ENCODE measurements around the gene PACRG.
A peak's percentile ranks its signal among the peaks of the same experiment; 100 is the strongest.
"Not testable (repeated sequence)": the region's sequence is repeated elsewhere in the genome, so short reads cannot be mapped to it uniquely, and the experiment has no call there.

The PACRG gene

DNA sequence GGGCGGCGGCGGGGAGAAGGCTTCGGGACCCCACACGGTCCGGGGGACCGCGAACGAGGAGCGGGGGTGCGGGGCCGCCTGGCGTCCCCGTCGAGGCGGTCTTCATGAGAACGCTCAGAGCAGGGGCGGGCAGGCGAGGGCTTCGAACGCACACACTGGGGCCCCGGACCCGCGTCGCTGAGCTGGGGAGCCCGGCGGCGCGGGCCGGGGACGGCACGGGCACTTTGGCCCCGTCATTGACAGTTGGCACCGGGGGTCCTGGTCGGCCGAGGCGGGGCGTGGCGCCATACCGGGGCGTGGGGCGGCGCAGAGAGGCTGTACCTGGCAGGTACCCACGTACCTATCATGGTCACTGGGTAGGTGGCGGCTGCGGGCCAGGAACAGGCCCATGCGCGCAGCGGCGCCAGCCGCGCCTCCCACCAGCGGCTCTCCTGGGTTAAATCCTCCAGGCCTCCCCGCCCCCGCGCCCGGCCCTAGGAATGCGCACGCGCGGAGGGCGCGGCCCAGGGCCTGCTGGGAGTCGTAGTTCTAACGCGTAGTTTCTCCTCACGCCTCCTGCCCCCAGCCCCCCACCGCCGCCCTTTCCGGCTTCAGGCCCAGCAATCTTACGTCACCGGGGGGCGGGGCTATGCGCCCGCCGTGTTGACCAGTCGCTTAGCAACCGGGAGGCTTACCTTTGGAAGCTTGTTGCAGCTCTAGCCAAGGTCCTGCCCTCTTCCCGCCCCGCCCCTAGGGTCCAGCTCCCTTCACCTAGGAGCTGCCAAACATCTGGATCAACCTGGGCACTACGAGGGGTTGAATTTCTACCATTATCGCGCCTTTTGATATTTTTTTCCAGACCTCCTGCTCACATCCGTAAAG, at the start of gene PACRG, which contains the start of gene PRKN:
Gene PACRG (plus strand): TSS at position 653 of the 861 bp plus-strand sequence.
Gene PRKN (minus strand): TSS at position 445 of the 861 bp plus-strand sequence.
- peak; percentile 98 to 99 for DNase-seq

DNA sequence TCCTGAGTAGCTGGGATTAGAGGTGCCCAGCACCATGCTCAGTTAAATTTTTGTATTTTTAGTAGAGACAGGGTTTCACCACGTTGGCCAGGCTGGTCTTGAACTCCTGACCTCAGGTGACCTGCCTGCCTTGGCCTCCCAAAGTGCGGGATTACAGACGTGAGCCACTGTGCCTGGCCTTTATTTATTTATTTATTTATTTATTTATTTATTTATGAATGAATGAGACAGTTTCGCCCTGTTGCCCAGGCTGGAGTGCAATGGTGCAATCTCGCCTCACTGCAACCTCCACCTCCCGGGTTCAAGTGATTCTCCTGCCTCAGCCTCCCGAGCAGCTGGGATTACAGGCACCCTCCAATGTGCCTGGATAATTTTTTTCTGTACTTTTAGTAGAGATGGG, 48.9 kb upstream of the PACRG start:
- not testable (repeated sequence) for DNase-seq

DNA sequence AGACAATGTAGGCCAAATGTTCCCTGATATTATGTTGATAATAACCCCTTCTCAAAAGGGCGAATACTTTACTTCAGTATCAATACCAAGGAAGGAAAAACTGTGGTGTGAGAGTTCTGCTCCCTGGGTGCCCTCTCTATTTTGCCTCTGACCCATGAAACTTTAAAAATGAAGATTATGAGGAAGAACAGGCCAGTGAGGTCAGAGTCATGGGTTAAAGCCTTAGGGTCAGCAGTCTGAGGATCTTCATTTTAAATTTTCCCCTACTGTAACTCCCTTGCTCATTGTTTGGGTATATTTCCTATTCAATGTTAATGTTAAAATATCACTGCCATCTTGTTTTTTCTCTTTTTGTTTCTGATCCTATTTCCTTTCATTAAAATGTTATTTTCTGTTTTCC, 48.1 kb upstream of the PACRG start:
- DNase-seq = no peak

DNA sequence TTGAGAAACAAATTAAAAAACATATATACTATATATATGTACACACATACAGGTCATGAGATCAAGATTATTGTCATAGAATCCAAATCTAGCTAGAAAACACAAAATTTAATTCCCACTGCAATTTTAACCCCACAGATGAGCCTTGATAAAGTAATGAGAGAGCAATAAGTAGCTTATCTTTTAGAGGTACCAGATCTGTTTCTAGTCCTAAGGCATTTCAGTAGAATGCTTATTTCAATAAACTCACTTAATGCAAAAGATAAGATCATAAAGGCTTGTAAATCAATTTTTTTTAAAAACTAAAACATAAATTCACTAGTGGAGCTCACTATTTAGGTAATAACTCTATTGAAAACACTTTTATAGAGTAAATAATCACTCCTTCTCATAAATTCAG, 47.4 kb upstream of the PACRG start:
- no peak for DNase-seq

DNA sequence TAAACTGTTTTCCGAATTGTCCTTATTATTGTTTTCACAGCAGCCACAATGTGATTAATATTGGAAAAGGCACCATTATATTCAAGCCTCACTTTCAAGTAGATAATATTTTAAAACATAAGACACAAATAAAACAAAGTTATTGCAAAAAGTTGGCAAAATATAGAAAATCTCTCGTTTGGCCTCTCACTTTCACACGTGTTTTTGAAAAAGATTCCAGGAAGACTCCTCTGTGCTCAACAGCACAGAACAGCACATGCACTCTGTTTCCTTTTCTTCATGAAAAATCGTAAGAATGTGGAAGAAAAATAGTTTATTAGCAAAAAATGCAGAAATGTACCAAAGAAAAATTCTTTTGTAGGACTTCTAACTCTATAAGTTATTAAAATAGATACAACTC, 46.9 kb upstream of the PACRG start:
- DNase-seq = no peak

DNA sequence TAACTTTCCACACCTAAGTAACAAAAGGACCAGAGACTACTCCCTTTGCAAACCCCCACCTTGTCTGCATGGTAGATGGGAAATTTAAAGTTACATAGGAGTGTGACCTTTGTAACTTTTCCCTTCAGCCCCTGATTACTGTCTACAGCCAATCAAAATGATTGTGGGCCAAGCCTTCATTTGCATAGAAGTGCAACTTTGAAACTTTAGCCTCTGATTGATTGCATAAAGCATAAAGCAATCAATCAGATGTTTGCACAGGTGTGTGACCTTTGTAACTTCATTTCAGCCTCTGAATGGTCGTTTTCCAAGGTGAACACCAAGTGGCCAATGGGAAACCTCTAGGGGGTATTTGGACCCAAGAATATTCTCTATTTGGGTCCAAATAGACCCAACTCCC, 46.3 kb upstream of the PACRG start:
- DNase-seq = no peak

DNA sequence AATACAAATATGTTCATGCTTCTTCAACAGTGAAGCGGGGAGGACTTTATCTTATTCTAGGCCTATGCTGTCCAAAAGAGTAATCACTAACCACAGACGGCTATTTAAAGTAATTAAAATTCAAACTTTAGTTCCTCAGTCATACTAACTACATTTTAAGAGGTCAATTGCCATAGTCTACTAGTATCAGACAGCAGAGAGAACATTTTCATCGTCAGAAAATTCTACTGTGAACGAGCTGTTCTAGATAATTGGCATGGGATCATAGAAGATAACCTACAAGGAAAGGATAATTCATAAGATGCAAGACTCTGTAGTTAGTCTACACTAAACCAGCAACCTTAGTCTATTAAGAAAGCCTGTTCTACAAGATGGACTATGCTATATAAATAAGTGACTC, 44.6 kb upstream of the PACRG start:
- DNase-seq = no peak

DNA sequence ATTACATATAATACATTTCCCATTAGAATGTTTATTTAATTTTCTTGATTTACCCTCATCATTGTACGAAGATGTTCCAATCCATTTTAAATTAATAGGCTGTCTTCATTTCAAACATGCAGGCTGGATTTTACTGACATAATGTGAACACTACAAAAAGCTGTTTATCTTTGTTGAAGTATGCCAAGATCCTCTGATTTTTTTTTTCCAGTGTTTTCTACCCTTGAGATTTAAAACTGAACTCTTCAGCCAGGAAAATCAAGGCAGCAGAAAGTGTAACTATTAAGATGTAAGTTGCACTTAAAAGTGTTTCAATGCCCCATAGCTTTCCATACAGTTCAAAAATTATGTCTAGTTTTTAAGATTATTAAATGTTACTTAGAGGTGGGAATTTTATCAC, 43.7 kb upstream of the PACRG start:
- DNase-seq = no peak

DNA sequence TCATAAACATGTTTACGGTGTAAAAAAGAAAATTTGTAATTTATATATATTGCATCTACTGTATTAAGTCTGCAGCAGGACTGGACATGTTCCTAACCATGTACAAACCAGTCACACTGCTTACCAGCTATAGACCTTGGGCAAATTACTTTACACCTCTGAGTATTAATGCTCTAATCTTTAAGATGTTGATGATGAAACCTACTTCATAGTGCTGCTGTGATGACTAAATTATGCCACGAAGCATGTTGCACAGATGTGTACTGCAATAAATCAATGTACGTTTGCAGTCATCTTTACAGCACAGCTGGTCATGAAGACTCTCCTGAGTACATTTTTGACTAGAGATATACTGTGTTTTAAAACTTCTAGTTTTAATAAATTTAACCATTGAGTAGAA, 42.8 kb upstream of the PACRG start:
- no peak for DNase-seq

DNA sequence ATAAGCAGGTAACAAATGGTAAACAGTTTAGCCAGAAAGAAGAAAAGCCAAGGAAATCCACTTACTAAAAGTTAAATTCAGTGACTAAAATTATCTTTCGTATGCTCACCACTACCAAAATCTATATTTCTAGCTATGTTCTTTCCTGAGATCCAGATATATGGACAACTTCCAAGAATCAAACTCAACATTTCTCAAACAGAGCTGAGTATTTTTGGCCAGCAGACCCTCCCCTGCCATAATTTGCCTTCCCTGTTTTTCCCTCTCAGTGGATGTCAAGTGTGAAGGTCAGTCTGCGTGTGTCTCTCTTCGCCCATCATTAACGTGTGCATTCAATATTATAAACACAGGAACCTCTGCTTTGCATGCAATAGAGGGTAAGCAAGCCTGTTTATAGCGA, 42.2 kb upstream of the PACRG start:
- no peak for DNase-seq

DNA sequence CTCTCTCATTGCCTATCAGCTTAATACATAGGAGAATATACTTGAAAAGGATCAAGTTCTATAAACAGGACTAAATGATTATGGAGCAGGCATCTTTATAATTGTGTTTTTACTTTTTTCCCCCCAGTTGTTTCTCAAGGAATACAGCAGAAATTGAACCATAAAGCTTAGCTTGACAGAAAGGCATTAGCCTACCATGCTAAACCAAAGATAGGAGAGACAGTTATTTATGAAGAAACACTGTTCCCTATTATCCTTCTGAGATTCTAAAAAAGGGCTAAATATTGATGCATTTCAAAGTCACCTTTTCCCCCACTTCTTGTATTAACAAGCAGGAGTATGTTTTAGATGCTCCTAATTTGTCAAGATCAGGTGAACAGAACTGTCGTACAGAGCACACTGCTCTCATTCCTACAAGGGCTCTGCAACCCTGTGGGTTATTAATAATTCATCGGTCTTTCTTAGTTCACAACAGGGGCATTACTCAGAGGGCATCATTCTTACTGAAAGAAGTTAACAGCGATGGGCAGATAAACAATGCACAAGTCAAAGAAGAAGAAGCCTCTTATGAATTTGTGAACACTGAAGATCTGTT, 38.9 kb upstream of the PACRG start:
- DNase-seq = no peak

DNA sequence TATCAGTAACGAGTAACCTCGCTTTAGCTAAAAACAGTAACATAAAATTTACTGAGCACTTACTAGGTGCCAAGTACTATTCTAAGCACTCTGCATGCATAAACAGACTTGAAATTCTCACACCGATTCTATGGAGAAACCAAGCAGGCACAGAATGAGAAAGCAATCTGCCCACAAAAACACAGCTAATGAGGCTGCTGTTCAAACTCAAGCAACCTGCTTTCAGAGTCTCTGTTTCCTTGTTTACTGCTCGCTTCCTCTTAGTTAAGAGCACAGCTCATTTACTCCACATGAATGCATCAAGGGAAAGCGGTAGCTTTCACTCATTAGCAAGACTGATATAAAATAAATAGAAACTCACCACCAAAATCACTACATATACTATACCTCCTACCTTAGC, 37.6 kb upstream of the PACRG start:
- DNase-seq = no peak

DNA sequence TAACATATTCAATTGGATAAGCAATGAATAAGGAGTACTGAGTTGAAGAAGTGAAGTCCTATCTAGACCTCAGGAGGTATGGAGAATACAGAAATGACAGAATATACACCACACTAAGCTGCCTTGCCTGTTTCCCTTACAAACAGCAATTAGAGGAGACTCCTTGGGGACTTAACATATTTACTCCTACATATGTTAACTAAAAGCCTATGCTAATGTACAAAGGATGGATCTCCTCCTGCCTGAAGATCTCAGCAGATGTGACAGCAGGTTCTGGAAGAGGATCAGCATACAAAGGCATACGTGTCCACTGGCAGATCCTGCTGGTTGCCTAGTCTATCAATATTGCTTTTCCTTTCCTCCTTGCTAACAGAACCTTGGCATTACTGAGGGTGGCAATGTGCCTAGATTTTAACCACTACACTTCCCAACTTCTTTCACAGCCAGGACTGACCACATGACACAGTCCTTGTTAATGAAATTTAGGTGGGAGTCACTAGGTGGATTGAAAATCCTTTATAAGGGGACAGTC, 29.8 kb upstream of the PACRG start:
- DNase-seq = no peak

DNA sequence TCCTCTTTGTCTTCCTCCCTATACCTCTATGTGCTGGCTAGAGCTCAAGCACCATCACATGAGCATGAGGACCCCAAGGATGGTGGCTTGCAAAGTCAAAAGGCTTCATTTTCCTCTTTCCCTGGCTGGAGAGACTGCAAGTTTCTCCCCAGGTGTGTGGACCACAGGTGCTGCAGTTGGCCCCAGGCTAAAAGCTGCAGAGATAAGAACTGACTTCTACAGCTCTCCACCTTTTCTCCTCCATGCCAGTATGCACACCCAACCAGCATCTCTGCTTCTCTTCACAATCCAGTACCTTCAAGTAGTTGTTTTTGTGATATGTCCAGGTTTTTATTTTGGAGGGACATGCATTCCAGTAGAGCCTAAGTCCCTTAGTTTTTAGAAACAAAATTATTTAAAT, 29.3 kb upstream of the PACRG start:
- DNase-seq = no peak

DNA sequence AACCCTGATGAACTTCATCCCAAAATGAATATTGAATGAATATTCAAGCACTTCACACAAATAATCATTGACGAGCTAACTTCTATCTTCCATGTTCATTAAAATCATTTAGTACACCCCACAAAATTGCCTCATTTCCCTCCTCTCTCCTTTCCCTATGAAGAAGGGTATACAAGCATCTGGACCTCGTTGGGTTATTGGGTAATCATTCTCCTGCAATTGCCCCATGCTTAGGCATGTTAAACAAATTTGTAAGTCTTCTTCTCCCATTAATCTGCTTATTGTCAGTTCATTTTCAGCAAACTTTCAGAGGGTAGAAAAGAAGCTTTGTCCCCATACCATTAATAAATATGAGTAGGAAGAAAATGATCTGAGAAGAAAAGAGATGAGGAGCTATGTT, 27.8 kb upstream of the PACRG start:
- DNase-seq = no peak

DNA sequence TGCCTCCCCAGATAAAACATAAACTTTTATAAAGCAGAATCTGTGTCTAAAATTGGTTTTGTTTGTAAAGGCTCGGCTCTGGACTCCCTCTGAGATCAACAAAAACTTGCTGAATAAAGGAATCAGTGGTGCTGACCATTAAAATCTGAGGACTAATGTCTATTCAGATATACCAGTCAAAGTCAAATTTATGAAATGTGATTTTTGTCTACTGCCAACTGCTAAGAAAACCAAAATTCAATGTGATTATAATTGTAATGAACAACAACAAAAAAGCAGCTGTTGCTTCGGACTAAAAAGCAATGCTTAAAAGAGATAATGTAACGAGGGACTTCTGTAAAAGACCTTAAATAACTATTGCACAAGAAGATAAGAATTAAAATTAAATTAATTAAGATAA, 26.8 kb upstream of the PACRG start:
- DNase-seq = no peak

DNA sequence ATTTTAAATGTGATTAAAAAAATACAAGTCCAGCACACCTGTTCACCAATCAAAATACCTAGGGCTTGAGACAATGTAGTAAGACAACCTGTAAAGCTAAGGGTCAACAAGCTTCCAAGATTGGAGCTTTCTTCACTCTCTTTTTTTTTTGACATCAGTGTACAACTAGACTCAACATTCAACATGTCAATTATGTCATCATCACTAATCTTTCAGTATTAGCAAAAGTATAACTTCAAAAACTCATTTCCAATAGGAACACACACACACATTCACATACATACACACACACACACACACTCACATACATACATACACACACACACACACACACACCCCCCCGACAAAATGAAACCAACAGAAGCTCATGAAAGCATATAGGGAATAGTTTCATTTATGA, 26.2 kb upstream of the PACRG start:
- DNase-seq = no peak

DNA sequence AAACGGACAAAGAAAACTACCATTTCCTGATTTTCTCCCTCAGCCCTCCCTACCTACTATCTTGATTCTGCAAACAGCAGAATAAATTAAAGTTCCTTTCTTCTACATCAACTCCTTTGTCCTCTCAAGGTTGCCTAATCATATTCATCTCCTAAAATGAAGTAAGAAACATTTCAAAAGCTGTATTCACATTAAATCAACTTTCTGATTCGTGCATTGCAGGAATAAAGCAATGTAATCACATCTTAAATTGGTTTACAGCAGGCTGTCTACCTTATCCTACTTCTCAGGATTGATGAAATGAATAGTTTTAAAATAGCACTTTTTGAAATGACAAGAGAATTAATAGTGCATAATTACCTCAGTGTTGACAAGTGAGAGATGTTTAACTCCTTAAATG, 25.3 kb upstream of the PACRG start:
- no peak for DNase-seq

DNA sequence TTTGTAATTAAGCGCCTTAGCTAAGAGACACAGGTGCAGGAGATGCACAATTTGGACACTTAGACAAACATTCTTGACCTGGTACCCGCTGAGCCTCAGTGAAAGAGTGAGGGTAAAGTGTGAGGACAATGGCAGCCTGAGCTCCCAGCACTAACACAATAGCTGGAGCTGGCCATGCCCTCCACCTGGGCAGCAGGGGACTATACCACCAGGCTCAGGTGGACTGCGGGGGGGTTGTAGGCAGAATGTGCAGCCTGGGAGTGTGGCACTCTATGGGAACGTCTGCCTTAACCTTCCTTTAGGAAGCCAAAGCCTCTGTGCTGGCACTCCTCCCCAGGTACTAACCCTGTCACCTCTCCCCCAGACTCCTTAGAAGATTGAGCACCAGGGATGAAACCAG, 23.8 kb upstream of the PACRG start:
- no peak for DNase-seq

DNA sequence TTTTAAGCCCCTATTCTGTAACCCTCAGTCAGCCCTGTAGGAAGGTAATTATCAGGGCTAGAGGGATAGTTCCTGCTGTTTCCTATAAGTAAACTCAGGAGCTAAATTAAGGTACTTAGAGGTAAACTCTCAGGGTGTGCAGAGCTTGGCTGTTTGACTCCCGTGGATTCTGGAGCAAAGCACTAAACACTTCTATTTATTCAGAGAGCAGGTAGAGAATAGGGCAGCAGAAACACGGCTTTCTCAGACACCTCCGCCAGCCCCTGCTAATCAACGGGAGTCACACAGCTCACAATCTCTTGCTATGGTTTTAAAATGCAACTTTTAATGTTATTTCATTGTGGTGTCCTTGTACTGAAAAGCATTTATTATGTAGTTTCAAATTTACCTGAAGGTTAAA, 22.0 kb upstream of the PACRG start:
- no peak for DNase-seq

DNA sequence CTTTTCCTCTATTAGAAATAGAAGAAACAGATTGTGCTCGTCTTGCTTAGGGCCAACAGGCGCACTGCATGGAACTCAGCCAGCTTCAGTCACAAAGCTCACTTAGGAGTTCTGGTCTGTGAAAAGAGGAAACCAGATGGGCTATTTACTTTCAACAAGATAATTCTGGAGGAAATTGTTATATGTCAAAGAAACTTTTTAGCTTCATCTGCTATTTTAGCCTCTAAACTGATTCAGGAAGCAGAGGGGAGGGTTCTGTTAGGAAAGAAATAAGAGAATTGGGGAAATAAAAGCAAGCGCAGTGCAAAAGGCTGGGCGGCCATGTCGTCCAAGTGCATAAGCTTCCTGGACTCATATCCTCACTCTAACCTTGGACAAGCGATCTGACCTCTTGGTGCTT, 21.5 kb upstream of the PACRG start:
- DNase-seq = no peak

DNA sequence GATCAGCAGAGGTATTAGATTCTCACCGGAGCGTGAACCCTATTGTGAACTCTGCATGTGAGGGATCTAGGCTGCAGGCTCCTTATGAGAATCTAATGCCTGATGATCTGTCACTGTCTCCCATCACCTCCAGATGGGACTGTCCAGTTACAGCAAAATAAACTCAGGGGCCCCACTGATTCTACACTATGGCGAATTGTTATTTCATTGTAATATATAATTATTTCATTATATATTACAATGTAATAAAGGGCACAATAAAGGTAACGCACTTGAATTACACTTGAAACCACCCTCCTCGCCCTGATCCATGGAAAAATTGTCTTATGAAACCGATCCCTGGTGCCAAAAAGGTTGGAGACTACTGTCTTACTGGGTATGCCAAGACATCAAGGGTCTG, 18.8 kb upstream of the PACRG start:
- no peak for DNase-seq

DNA sequence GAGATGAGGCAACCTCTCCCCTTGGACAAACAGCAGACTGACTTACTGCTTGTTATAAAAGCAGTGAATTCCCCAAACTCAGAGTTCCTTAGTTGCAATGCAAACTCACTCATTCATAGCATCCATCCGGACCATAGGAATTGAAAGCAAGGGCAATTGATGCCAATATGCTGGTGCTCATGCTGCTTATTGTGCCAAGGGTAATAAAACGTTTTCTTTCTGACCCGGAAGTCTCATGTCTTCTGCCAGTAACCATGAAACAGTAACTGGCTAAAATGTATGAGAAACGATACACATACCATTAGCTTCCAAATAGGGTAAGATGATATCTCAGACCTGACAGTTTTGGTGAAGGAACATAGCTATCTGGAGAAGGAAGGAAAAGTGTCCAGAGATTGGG, 18.3 kb upstream of the PACRG start:
- no peak for DNase-seq

DNA sequence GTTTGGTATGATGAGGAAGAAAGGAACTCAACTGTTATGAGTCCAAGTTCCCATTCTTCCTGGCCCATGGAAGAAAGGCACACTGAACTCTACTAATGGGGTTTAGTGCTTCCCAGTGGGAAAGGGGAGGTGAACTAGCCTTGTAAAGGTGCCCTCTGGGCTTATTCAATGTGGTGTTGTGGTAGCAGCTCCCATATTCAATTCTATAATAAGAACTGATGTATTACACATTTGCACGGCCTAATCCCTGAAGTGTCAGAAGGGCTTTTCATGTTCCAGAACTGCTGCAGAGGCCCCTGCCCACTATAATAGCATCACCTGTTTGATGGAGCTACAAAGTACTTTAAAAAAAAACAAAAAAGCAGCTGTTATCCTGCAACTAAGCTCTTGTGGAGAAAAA, 17.4 kb upstream of the PACRG start:
- no peak for DNase-seq

DNA sequence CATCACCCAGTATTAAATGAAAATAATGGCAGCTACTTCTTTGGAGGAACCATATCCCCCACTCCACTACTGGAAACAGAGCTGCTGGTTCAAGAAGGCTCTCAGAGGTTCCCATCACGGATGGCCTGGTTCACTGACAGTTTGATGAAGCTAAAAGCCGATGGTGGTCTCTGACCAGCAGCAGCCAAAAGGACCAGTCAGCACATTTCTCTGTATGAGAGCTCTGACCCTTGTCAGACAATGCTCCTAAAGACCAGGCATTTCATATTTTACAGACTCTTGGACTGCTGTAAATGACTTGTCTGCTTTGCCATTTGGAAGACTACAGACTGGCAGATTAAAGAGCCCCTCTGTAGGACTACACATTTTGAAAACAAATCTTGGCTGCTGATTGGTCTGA, 16.8 kb upstream of the PACRG start:
- DNase-seq = no peak
